Choroid plexus epithelial cell (primary cell): ENCODE measurements around the gene BTBD6.

Source experiments
- DNase-seq: peaks from one replicate; pipeline ENCODE4 v3.0.0-alpha.2; 2010; ENCODE audit warnings: low read depth
- H3K4me3 ChIP-seq: 2 replicates; pipeline ENCODE4 v1.5.1; 2011; ENCODE audit warnings: low read depth, mild to moderate bottlenecking, control low read depth, low read length, moderate library complexity
- TF ChIP-seq, protein P1 (sequence below): conservative IDR thresholded peaks from 2 replicates; pipeline ENCODE4 v1.5.1; 2011; ENCODE audit warnings: low read depth, mild to moderate bottlenecking, control low read depth, inconsistent platforms, low read length, moderate library complexity

BTBD6 gene

DNA sequence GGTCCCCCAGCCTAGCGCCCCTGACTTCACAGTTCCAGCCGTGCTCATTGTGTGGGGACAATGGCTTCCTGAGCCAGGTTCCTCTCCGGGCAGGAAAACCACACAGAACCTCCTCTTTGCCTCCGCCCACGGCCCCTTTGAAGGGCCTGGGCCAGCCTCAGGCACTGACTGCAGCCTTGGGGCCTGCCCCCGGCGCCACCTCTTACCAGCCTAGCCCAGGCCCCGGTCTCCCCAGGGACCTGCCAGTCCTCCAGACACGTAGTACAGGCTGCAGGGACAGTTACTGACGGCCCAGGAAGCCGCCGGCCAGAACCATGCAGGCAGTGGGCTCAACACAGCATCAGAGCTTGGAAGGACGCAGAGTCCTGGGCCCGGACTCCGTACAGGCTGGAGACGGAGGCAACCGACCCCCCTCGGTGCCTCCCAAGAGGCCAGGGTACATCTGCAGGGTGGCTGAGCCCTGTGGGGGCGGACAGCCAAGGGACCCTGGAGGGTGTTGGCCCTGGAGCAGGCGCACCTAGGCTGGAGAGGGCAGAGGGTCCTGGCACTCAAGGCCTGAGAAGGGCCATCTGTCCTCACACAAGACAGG is 46.3 kb upstream of the BTBD6 start:
- no peak overlapping the region for H3K4me3 ChIP-seq
- TF ChIP-seq, protein P1, sequence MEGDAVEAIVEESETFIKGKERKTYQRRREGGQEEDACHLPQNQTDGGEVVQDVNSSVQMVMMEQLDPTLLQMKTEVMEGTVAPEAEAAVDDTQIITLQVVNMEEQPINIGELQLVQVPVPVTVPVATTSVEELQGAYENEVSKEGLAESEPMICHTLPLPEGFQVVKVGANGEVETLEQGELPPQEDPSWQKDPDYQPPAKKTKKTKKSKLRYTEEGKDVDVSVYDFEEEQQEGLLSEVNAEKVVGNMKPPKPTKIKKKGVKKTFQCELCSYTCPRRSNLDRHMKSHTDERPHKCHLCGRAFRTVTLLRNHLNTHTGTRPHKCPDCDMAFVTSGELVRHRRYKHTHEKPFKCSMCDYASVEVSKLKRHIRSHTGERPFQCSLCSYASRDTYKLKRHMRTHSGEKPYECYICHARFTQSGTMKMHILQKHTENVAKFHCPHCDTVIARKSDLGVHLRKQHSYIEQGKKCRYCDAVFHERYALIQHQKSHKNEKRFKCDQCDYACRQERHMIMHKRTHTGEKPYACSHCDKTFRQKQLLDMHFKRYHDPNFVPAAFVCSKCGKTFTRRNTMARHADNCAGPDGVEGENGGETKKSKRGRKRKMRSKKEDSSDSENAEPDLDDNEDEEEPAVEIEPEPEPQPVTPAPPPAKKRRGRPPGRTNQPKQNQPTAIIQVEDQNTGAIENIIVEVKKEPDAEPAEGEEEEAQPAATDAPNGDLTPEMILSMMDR, result no peak
- no peak for DNase-seq

DNA sequence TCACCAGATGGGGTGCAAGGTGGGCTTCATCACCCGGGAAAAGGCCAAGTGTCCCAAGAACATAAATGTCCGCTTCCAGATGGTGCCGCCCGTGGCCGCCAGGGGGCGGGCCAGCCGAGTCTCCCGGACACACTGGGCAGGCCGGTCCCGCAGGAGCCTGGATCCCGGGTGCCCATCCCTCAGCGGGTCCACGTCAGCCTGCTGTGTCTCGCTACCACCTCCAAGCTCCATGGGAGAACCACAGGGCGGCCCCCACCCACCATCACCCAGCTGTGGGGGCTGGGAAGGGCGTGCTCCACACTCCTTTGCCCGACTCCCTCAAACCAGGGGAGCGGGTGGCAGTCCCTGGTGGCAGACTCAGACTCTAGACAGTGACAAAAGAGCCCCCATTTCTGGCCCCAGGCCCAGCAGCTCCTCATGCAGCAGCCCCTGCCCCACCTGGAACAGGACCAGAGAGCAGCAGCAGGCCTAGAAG is 45.2 kb upstream of the BTBD6 start:
- no peak overlapping the region for H3K4me3 ChIP-seq
- TF ChIP-seq, protein P1, result peak; percentile 84
- peak; percentile 57 for DNase-seq

DNA sequence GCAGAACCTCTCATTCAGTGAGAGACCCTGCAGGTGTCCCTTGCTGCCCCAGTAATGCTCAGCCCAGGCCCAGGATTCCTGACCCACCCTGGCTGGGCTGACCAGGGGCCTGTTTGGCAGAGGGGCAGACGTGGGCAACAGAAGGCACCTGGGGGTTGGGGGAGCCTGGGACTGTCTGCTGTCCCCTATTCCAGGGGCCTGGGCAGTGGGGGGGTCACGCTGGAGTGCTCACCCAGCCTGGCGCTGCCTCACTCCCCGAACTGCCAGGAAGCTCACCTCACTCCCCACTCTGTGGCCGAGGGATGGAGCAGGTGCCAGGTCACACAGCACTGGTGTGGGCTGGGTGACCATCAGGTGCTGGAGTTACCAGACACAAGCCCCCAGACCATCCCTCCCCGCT is 44.6 kb upstream of the BTBD6 start:
- TF ChIP-seq, protein P1, result no peak
- H3K4me3 ChIP-seq, result no peak overlapping the region
- DNase-seq, result no peak

DNA sequence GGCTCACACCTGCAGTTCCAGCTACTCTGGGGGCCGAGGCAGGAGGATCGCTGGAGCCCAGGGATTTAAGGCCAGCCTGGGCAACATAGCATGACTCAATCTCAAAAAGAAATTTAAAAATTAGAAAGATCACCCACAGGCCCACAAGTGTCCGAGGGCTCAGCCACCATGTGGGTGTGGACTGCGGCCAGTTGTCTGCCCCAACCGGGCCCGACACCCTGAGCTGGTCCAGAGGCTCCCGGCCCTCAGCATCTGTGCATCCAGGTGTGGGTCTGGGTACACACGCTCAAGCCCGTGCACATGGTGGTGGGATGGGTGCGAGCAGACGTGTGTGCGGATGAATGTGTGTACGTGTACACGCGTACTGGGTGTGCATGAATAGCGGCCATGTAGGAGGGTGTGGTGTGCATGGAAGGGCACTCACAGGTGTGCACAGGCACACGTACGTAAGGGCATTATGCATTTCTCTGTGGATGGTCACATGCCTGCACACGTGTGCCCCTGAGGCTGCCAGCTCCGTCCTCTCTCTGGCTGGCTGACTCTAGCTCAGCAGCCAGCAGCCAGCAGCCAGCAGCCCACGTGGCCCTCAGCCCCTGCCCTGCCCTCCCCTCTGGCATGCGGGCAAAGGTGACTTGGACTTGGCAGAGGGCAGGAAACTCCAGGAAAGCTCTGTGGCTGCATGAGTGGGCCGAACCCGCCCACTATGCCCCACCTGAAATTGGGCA is 44.0 kb upstream of the BTBD6 start:
- TF ChIP-seq, protein P1, result no peak
- no peak overlapping the region for H3K4me3 ChIP-seq
- no peak for DNase-seq

DNA sequence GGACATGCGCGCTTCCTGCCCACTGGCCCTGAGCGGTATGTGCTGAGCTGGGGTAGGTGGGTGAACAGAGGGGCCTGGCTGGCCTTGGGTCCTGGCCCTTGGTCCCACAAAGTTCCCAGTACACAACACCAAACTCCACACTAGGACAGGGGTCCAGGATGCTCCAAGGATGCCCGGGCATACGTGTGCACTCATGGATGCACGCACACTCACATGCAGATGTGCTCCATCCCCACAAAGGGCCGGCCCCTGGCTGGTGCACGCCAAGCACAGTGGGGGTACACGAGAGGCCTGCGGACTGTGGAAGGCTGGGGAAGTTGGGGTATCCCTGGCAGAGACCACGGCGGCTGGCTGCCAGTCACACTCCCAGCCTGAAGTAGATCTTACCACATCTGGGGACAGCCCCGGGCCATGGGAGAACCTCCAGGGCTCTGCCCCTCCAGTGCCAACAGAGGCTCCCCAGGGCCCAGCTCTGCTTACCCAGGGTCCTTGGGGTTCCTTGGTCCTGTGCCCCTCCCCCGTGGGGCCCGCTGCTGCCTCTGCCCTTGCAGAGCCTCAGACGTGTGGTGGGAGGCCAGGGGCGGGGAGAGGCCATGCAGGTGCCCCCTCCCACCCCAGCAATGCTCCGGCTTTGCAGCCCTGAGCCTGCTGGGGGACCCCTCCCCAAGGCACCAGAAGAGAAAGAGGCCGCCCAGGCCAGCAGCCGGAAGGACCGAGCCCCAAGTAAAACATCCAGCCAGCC is 43.2 kb upstream of the BTBD6 start:
- no peak for DNase-seq
- H3K4me3 ChIP-seq, result no peak overlapping the region
- TF ChIP-seq, protein P1, result no peak

DNA sequence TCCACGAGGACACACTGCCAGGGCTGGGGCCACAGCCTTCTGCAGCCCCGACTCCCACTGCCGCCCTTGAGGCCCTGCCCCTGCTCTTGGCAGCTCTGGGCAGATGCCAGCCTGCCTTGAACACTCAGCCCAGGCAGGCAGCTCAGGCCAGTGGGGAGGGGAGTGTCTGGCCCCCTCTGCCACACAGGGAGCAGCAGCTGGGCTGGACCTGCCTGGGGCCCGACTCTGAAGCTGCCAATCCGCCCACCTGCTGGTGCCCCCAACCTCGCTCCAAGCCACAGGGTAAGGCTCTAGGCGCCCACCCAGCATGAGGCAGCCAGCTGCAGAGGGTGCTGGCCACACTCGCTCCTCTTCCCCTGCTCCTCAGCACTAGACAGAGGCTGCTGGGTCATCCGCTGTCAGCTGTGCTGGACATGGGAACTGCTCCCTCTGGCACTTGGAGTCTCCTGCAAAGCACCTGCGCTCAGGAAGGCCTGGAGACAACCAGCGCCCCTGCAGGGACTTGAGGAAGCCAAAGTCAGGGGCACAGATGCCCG is 42.6 kb upstream of the BTBD6 start:
- no peak for DNase-seq
- TF ChIP-seq, protein P1, result no peak
- no peak overlapping the region for H3K4me3 ChIP-seq
